Activated T-cell treated with anti-CD3 and anti-CD28 coated beads, Interleukin-2, amount 50 U/mL, for 1 hour (primary cell): Measurements from ENCODE around the gene ADGRF3.
A peak's percentile ranks its signal among the peaks of the same experiment; 100 is the strongest.
"Not testable (repeated sequence)": the region's sequence is repeated elsewhere in the genome, so short reads cannot be mapped to it uniquely, and the experiment has no call there.

Experiments
- DNase-seq: peaks from one replicate; pipeline ENCODE4 v3.0.0-alpha.2; 2020

Gene ADGRF3

DNA sequence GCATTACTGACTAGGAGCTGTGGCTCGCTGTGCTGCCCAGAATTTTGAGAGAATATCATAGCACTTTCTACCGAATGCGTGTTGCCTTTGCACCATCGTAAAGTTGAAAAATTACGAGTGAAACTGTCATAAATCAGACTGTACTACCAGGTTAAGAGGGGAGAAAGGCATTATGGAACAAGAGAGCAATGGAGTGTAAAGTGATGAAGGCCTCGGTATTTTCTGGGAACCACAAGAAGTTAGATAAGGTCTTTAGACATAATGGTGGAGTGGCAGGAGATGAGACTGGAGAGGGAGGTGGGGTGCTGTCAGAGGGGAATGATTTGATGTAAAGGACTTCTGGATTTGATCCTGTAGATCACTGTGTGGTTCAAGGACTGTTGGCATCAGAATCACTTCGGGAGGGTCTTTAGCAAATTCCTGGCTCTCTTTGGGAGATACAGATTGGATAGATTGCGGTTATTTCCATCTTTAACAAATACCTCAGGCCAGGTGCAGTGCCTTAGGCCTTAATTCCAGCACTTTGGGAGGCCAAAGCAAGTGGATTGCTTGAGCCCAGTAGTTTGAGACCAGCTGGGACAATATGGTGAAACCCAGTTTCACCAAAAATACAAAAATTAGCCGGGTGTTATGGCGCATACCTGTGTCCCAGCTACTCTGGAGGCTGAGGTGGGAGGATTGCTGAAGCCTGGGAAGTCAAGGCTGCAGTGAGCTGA, 4.9 kb upstream of the ADGRF3 start:
- DNase-seq, result no peak

DNA sequence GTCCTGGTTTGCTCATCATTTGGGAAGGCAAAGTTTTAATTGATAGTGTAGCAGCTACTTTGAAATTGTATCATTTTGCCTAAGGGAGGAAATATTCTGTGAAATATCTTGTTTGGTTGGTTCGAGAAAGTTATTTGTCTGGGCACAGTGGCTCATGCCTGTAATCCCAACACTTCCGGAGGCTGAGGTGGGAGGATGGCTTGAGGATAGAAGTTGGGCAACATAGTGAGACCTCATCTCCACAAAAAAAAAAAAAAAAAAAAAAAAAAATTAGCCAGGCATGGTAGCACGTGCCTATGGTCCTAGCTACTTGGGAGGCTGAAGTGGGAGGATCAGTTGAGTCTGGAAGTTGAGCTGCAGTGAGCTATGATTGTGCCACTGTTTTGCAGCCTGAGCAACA, 3.1 kb upstream of the ADGRF3 start:
- DNase-seq, result no peak

DNA sequence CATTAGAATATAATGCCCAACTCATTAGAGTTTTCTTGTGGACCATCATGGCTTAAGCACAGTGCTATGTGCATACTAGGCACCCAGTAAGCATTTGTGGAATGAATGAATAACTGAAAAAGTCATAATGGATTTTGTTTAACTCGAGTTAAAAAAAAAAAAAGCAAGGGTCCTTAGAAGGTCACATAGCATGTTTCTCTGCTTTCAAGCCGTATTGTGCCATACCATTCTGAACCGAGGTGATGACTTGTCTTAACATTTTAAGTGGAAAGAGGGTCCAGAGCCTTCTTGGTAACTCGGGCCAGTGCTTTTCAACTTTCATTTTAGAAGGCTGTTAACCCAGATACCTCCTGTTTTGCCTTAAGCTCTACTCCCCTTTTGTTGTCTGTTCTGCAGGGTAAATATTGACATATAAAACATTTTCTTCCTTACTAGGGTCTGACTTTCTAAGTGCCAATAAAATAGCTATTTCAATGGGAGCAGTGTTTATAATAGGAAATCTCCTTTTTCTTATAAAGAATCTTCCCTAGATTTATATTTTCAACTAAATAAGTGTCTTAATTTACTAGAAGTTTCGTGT, 787 bp upstream of the ADGRF3 start:
- no peak for DNase-seq

DNA sequence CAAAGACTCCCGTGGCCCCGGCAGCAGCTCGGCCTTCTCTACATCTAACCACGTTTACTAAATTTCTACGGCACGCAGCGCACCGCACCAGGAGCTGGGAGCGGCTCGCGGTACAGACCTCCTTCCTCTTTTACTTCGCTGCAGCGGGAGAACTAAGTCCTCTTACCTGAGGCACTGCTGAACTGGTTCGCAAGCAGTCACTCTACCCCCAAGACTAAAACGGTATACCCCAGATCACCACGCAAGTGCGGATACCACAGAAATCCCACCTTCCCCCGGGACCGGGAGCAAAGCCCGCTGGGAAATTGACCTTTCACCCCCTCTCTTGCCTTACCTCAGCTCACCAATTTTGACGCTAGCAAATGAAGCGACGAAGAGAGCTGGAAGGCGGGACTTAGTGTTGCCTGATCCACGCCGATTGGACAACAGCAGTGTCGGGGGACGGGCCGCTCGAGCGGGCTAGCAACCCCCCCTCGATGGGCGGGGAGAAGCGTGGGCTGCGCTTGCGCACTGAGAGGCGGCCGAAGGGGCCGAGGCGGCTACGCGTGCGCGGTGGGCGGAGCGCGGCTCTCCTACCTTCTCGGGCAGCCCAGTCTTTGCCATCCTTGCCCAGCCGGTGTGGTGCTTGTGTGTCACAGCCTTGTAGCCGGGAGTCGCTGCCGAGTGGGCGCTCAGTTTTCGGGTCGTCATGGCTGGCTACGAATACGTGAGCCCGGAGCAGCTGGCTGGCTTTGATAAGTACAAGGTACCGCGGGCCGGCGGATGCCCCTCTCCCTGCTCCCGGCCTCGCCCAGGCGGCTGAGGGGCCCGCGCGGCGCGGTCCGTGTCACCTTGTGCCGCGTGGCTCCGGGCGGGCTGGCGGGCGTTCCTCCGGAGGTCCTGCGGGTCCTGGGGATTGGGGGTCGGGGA, 790 bp downstream of the ADGRF3 start, which contains the start of gene SELENOI:
Gene SELENOI (plus strand): TSS at position 599 of the 909 bp plus-strand sequence. CDS start 90 bp downstream, at position 689.
- peak; percentile 100 for DNase-seq

DNA sequence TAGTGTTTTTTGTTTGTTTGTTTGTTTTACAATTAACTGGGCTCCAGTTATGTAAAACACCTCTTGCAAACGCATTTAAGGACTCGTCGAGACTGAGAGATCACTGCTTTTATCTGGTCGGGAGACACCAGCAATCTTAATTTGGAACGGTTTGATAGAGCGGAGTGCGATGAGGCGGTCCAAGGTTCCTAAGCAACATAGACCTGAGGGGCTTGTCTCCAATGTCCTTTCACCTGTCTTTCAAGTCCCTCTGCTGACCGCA, 1.4 kb downstream of the ADGRF3 start:
- no peak for DNase-seq

DNA sequence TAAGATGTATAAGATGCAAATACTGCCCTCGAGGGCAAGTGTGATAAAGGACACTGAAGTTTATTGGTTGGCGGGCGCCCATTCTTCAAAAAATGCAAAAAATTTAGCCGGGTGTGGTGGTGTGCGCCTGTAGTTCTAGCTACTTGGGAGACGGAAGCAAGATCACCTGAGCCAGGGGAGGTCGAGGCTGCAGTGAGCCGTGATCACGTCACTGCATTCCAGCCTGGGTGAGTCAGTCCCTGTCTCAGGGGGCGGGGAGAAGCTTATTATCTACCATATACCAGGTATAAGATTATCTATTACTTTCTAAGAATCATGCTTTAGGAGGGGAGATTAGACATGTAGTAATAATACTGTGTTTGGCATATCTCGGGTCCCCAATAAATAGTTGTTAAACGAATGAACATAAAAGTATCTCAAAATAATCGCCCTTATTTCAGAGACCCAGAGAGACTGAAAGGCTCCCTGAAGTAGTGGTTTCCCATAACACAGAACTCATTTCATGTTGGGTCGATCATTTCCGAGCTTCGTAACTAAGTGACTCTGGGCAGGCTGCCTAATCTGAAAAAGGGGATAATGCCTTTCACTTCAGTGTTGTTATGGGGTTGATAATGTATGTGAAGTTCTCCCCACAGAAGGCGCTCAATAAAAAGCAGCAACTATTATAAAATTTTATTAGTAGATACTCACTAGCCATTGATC, 1.9 kb downstream of the ADGRF3 start:
- peak; percentile 32 for DNase-seq

DNA sequence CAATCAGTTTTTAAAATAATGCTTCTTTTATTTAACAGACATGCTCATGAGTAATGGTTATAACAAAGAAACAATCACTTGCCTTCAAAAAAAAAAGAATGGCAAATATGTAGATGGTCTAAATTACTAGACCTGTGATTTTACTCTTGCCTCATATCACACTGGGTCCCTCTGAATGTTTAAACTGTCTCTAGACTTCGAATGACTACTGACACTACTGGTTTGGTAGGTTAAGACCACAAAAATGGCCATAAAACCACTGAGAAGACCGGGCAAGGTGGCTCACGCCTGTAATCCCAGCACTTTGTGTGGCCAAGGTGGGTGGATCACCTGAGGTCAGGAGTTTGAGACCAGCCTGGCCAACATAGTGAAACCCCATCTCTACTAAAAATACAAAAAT, 5.8 kb downstream of the ADGRF3 start:
- no peak for DNase-seq

DNA sequence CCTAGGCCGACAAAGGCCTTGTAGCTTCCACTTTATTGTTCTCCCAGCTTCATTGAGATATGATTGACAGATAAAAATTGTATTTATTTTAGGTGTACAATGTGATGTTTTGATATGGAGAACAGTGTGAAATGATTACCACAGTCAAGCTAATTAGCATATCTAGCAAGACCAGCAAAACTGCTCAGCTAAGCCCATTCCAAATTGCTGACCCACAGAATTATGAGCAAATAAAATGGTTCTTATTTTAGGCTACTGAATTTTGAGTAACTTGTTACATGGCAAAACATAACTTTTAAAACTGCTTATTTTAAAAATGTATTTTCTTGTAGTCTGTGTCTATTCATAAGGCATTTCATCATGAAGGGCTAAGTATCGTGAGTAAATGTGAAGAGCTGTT, 9.3 kb downstream of the ADGRF3 start:
- DNase-seq, result no peak

DNA sequence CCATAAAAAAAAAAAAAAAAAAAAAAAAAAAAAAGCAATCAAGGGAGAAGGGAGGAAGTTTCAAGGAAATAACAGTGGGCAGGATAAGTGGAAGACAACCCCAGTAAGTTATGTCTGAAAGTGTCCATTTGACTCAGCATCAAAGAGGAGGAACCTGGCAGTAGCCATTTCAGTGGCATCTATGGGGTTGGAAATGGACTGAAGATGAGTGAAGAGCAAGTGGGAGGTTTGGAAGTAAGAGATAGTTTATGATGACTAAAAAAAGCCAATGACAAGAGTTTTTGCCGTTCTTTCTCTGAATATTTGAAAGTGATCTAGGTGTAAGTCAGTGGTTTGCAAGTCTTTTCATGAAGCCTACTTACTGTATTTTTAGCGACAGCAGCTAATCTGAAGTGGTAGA, 9.9 kb downstream of the ADGRF3 start:
- no peak for DNase-seq

DNA sequence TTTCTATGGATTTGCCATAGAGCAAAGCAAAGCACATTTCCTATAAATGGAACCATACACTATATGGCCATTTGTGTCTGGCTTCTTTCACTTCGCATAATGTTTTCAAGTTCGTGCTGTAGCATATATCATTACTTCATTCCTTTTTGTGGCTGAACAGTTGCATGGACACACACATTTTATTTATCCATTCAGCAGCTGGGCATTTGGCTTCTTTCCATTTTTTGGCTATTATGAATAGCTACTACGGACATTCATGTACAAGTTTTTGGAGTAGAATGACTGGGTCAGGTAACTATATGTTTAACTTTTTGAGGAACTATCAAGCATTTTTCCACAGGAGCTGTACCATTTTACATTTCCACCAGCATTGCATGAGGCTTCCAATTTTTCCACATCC, 11.4 kb downstream of the ADGRF3 start:
- DNase-seq, result no peak

DNA sequence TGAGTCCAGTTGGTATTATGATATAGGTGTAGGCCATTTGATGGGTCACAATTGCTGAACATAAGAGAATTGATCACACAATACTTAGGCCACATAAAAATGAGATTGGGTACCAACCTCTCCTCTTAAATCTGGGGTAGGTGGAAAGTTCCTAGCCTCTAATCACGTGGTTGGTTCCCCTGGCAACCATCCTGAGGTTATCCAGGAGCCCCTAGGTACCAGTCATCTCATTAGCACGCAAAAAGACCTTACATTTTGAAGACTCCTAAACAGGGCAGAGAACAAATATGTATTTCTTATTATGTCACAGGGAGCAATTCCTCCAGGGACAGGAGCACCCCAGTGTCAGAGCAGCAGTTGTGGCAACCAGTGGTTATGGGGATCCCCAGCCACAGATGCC, 13.3 kb downstream of the ADGRF3 start:
- no peak for DNase-seq

DNA sequence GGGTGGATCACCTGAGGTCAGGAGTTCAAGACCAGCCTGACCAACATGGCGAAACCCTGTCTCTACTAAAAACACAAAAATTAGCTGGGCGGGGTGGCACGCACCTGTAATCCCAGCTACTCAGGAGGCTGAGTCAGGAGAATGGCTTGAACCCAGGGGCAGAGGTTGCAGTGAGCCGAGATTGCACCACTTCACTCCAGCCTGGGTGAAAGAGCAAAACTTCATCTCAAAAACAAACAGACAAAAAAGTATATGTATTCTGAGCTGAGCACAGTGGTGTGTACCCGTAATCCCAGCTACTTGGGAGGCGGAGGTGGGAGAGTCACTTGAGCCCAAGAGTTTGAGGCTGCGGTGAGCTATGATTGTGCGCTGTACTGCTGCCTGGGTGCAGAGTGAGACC, 15.3 kb downstream of the ADGRF3 start:
- DNase-seq, result not testable (repeated sequence)

DNA sequence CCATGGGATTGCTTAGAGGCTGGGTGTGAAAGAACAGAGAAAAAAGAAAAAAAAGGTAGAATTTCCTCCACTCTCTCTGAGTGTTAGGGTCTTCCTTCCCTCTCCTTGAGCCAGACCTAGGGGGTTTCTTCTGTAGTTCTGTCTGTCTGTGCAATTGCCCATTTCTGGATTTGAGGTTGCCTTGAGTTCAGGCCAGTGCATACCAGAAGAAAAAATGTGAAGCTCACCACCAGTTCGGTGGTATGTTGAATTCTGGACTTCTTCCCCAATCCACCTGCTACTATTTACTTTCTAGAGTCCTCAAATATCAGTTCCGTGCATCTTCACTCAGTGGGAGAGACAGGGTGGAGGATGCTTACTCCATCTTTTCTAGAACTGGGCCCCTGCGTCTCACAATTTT, 16.0 kb downstream of the ADGRF3 start:
- no peak for DNase-seq

DNA sequence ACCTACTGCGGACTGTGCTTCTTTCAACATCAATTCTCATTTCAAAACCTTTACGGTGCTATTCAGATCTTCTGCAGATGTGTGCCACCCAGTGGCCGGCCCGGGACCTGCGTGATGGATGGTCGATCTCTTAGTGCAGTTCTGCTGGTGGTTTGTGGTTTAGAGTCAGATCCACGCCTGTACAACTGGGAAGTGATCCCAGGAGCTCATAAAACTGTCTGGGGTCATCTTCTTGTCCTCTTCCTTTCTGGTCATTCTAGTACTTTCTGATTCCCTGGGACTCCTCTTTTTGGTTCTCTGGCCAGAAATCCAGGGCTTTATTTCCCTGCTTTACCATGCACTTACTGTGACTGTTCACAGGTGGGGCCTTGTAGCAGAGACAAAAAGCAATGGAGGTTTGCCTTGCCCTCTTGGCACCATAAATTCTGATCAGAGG, 16.5 kb downstream of the ADGRF3 start:
- peak; percentile 82 for DNase-seq

DNA sequence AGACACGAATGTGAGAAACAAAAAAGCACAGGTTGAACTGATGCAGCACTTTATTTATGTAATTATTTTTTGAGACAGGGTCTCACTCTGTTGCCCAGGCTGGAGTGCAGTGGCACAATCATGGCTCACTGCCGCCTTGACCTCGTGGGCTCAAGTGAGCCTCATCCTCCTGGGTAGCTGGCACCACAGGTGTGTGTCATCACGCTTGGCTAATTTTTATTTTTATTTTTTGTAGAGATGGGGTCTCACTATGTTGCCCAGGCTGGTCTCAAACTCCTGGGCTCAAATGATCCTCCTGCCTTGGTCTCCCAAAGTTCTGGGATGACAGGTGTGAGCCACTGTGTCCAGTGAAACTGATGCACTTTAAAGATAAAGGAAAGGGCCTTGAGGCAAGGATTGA, 17.5 kb downstream of the ADGRF3 start:
- DNase-seq, result not testable (repeated sequence)

DNA sequence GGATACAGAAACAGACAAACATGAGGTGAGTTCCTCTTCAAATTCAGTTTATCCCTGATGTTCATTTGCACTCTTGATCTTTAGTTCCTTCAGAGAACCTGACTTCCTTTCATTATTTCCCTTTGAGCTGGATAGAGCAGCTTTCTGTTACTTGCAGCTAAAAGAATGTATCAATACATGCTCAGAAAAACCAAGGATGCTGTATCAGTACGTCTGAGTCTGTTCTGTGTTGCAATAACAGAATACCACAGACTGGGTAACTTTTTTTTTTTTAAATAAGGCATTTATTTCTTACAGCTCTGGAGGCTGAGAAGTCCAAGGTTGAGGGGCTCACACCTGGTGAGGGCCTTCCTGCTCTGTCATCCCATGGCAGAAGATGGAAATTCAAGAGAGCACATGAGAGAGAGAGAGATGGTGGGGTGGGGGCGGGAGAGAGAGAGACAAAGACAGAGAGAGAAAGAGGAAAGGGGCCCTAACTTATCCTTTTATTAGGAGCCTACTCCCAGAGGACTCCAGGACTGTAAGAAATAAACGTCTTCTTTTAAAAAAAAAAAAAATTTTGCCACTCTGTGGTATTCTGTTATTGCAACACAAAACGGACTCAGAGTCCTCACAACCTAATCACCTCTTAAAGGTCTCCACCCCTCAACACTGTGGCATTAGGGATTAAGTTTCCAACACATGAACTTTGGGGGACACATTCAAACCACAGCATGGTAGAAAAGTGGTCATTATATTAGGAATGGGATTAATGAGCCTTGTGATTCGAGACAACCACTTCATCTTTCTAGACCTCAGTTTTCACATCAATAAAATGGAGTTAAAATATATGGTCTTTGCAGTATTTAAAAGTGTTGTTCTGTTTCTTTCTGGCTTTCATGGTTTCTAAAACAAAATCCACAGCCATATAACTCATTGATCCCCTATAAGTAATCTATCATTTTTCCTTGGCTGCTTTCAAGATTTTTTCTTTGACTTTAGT, 19.0 kb downstream of the ADGRF3 start:
- no peak for DNase-seq

DNA sequence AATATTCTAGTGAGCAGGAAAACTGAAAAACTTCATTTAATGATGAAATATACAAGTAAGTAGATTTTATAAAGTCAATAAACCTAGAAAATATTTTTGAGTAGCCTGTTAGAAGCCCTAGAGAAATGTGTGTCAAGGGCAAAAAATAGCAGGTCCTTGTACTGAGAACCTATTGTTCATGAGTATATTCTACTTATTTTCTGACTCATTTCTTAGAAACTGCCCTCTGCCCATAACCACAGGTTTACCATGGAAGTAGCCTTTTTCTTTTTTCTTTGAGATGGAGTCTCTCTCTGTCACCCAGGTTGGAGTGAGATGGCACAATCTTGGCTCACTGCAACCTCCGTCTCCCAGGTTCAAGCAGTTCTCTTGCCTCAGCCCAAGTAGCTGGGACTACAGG, 20.1 kb downstream of the ADGRF3 start:
- no peak for DNase-seq

DNA sequence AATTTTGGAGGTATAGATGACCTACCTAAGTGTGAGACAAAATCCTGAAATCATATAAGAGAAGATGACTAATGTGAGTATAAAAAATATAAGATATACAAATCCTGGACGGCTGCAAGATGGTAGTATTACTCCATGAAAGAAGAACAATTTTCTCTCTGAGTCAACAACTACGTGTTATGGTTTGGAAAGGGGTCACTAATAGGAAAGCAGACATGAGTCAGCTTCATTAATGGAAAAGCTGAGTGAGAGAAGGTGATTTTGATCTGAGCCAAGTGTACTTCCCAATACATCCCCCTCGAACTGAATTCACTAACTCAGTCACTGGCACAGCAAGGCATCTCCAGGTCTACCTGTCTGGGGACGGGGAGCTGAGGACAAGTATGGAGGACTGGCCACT, 20.7 kb downstream of the ADGRF3 start:
- no peak for DNase-seq

DNA sequence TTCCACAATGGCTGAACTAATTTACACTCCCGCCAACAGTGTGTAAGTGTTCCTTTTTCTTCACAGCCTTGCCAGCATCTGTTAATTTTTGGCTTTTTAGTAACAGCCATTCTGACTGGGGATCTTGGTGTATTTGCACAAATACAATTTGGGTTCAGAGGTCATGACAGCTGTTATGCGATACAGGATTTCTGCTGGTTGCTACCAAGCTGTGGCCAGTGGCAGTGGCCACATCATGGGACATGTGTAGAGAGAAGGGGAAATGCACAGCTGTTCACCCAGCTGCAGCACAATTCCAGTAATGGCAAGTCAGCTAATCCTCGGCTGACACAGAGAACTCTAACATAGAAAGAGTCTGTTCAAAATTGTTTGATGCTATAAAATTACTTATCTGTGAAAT, 21.7 kb downstream of the ADGRF3 start:
- no peak for DNase-seq

DNA sequence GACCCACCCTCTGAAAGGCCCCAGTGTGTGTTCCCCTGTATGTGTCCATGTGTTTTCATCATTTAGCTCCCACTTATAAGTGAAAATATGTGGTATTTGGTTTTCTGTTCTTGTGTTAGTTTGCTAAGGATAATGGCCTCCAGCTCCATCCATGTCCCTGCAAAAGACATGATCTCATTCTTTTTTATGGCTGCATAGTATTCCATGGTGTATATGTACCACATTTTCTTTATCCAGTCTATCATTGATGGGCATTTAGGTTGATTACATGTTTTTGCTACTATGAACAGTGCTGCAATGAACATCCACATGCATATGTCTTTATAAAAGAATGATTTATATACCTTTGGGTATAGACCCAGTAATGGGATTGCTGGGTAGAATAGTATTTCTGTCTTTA, 22.1 kb downstream of the ADGRF3 start:
- not testable (repeated sequence) for DNase-seq

DNA sequence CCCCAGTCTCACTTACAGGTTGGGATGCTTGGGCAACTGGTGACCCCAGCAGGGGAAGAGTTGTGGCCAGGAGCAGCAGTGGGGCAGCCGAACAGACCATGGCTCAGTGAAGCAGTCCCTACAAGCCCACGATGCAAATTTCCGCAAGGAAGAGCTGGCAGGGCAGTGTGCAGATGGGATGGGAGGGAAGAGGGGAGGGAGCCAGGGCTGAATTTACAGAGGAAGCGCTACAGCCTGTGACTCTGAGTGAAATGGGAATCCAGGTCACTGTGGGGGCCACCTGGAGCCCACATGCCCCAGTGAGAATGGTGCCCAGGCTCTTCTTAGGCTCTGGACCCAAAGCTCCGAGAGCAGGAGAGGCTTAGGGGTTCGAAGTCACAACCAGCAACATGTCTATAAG, 27.6 kb downstream of the ADGRF3 start:
- DNase-seq, result no peak
